PC-3 (cell line): ENCODE measurements around the gene FGD3.

Experiments
- CTCF ChIP-seq: fragments of 300-600 bp; sonication (generic); conservative IDR thresholded peaks from 2 replicates; pipeline ENCODE4 v1.5.1; 2017; ENCODE audit warnings: antibody characterized with exemption, low read depth, mild to moderate bottlenecking, low read length
- EZH2 ChIP-seq: fragments of 300-600 bp; sonication (generic); IDR thresholded peaks from one replicate; pipeline ENCODE4 v1.6.1; 2017; ENCODE audit warnings: antibody characterized with exemption, mild to moderate bottlenecking, low read length; ENCODE audit not compliant: unreplicated experiment

- TF ChIP-seq CTCF (no peak), EZH2 (no peak)
Measured at GRCh38 chr9:92920437-92920836, 26.9 kb upstream of the FGD3 start.
